ENCODE results near the gene PRXL2B. TPM values are rescaled to one million over a fixed set of nuclear protein-coding genes. Genes with fewer than 3 reads are reported as not detected.

The PRXL2B gene
- total RNA-seq, 2 donors from 2014 or later: 20.3 to 25.8 TPM

- H3K4me3 ChIP-seq: no peak overlapping the region
- no peaks in the 10 kb centered on the region for H3K27me3 ChIP-seq (replicated peaks; ENCODE audit: insufficient read depth)
- no peaks in the 10 kb centered on the region for H3K9me3 ChIP-seq
- H3K27ac ChIP-seq: no peak overlapping the region
- WGBS: 92% methylated on average over 30 of the region's 31 CpGs
- no peak for DNase-seq (ENCODE audit: low spot score)
- H3K36me3 ChIP-seq: no peaks in the 10 kb centered on the region
- peaks cover 9% of the 10 kb centered on the region for H3K4me1 ChIP-seq (replicated peaks)
- no peak for TF ChIP-seq CTCF (IDR thresholded peaks at IDR 0.05)
- no peak for TF ChIP-seq POLR2A (IDR thresholded peaks at IDR 0.05)
- TF ChIP-seq POLR2AphosphoS5 (IDR thresholded peaks at IDR 0.05): no peak
- intact Hi-C loops (cut with DNase I): no loop called here
Measured at GRCh38 chr1:2595812-2596529, 9.4 kb downstream of the PRXL2B start.

- Histone ChIP-seq H3K27ac (no peak overlapping the region), H3K36me3 (no peaks in the 10 kb centered on the region), H3K4me3 (no peak overlapping the region), H3K27me3 (replicated peaks; ENCODE audit: insufficient read depth) (no peaks in the 10 kb centered on the region), H3K4me1 (replicated peaks) (peaks cover 9% of the 10 kb centered on the region), H3K9me3 (no peaks in the 10 kb centered on the region)
- TF ChIP-seq POLR2AphosphoS5 (IDR thresholded peaks at IDR 0.05) (no peak), POLR2A (IDR thresholded peaks at IDR 0.05) (no peak), CTCF (IDR thresholded peaks at IDR 0.05) (no peak)
- no peak for DNase-seq (ENCODE audit: low spot score)
- intact Hi-C loops (cut with DNase I): no loop called here
- WGBS: 80% methylated on average over 28 of the region's 28 CpGs
Measured at GRCh38 chr1:2596530-2597333, 10.2 kb downstream of the PRXL2B start.

GRCh38 chr1:2597441-2598328, 11.1 kb downstream of the PRXL2B start:
- TF ChIP-seq POLR2A (IDR thresholded peaks at IDR 0.05): no peak
- TF ChIP-seq CTCF (IDR thresholded peaks at IDR 0.05): no peak
- TF ChIP-seq POLR2AphosphoS5 (IDR thresholded peaks at IDR 0.05): no peak
- H3K27ac ChIP-seq: no peak overlapping the region
- H3K9me3 ChIP-seq: no peaks in the 10 kb centered on the region
- 75% methylated on average over 34 of the region's 34 CpGs for WGBS
- H3K4me3 ChIP-seq: no peak overlapping the region
- intact Hi-C loops (cut with DNase I): no loop called here
- H3K27me3 ChIP-seq (replicated peaks; ENCODE audit: insufficient read depth): no peaks in the 10 kb centered on the region
- no peaks in the 10 kb centered on the region for H3K36me3 ChIP-seq
- no peak for DNase-seq (ENCODE audit: low spot score)
- H3K4me1 ChIP-seq (replicated peaks): peaks cover 9% of the 10 kb centered on the region

GRCh38 chr1:2598329-2598931, 11.9 kb downstream of the PRXL2B start:
- no peak for DNase-seq (ENCODE audit: low spot score)
- H3K36me3 ChIP-seq: no peaks in the 10 kb centered on the region
- WGBS: 71% methylated on average over 3 of the region's 3 CpGs
- H3K4me1 ChIP-seq (replicated peaks): peaks cover 9% of the 10 kb centered on the region
- no peak overlapping the region for H3K4me3 ChIP-seq
- intact Hi-C loops (cut with DNase I): no loop called here
- no peaks in the 10 kb centered on the region for H3K9me3 ChIP-seq
- no peak for TF ChIP-seq POLR2A (IDR thresholded peaks at IDR 0.05)
- TF ChIP-seq POLR2AphosphoS5 (IDR thresholded peaks at IDR 0.05): no peak
- TF ChIP-seq CTCF (IDR thresholded peaks at IDR 0.05): no peak
- H3K27ac ChIP-seq: no peak overlapping the region
- no peaks in the 10 kb centered on the region for H3K27me3 ChIP-seq (replicated peaks; ENCODE audit: insufficient read depth)
